Astrocyte of the spinal cord (primary cell): ENCODE results near the gene INO80E.

ENCODE experiments used
- DNase-seq: peaks from one replicate; pipeline ENCODE4 v3.0.0; 2011; ENCODE audit warnings: low read depth, low spot score
- H3K4me3 ChIP-seq: 2 replicates; pipeline ENCODE4 v1.5.1; 2011; ENCODE audit warnings: low read depth, mild to moderate bottlenecking, low read length, moderate library complexity
- in situ Hi-C: cut with HindIII; loops from 2 replicates; pipeline ENCODE4 v1.10.0; 2017; ENCODE audit warnings: low sequenced_read_pairs
- TF ChIP-seq, protein P1 (sequence below): IDR thresholded peaks from 2 replicates; pipeline ENCODE4 v1.5.1; 2012; ENCODE audit warnings: low read depth, mild to moderate bottlenecking, low read length, inconsistent platforms

INO80E gene

DNA sequence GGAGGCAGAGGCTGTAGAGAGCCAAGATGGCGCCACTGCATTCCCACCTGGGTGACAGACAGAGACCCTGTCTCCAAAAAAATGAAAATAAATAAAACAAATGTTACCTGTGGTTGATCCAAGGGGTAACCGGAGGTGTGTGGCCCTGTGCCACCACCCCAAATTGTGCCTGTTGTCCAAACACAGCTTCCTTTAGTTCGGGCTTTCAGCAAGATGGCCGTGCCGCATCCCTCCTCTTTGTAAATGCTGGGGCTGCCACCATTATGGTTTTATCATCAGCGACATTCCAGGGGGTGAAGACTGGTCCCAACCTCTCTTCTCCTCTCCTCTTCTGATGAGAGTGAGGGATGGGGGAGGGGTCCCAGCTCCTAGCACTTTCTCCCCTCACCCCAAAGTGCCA is 26.8 kb downstream of the INO80E start, which contains the start of gene C16orf92:
Gene C16orf92 (plus strand): TSS at position 312 of the 400 bp plus-strand sequence. CDS start 143 bp downstream, outside the sequence.
- no peak for DNase-seq
- in situ Hi-C loops = no loop called here
- TF ChIP-seq, protein P1, sequence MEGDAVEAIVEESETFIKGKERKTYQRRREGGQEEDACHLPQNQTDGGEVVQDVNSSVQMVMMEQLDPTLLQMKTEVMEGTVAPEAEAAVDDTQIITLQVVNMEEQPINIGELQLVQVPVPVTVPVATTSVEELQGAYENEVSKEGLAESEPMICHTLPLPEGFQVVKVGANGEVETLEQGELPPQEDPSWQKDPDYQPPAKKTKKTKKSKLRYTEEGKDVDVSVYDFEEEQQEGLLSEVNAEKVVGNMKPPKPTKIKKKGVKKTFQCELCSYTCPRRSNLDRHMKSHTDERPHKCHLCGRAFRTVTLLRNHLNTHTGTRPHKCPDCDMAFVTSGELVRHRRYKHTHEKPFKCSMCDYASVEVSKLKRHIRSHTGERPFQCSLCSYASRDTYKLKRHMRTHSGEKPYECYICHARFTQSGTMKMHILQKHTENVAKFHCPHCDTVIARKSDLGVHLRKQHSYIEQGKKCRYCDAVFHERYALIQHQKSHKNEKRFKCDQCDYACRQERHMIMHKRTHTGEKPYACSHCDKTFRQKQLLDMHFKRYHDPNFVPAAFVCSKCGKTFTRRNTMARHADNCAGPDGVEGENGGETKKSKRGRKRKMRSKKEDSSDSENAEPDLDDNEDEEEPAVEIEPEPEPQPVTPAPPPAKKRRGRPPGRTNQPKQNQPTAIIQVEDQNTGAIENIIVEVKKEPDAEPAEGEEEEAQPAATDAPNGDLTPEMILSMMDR = no peak
- H3K4me3 ChIP-seq = no peak within 1 kb of the TSS

DNA sequence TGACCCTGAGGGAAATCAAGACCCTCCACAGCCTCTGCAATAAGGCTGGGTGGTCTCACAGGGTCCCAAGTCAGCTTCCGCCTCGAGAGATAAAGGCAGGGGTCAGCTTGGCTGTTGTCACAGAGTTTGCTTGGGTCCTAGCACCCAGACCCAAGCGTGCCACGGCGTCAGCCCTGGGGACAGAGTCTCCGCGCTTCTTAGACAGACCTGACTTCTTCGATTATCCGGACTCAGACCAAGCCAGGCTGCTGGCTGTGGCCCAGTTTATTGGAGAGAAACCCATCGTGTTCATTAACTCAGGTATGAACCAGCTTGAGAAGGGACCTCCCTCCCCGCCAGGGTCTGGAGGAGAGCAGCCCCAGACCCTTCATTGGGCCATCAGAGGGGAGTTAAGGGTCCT is 27.5 kb downstream of the INO80E start:
- in situ Hi-C loops = no loop called here
- no peak for DNase-seq
- no peak overlapping the region for H3K4me3 ChIP-seq
- TF ChIP-seq, protein P1 = no peak

DNA sequence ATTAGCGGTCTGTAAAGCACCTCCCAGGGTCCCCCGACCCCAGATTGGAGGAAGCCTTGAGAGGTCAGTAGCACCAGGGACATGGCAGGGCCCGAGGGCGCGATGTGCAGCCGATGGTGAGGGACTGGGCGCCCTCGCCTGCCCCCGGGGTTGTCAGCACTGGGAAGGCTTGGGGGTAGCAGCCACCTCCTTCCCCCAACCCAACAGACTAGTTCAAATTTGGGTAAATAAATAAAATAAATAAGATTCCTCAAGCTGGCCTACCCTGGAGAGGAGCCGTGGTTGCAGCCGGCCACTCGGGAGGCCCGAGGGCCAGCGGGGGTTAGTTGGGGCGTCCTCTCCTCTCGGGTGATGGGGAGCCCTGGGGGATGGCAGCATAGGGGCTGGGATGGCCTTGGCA is 28.4 kb downstream of the INO80E start:
- in situ Hi-C loops = no loop called here
- DNase-seq = no peak
- H3K4me3 ChIP-seq = no peak overlapping the region
- TF ChIP-seq, protein P1 = no peak

DNA sequence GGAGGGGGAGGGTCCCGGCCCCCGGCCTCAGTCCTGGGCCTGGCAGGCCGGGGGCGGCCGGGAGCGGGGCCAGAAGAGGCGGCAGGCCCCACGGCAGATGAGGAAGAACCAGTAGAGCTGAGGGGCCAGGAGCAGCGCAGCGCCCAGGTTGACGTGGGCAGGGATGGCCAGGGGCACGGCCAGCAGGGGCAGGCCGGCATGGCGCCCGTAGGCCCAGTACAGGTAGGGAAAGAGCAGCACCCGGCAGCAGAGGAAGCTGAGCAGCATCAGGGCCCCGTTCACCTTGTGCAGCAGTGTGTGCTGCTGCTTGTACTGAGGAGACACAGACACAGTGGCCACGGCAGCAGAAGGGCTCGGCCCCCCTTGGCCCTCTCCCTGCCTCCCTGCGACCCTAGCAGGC is 29.1 kb downstream of the INO80E start:
- no peak overlapping the region for H3K4me3 ChIP-seq
- in situ Hi-C loops = no loop called here
- no peak for DNase-seq
- TF ChIP-seq, protein P1 = no peak

DNA sequence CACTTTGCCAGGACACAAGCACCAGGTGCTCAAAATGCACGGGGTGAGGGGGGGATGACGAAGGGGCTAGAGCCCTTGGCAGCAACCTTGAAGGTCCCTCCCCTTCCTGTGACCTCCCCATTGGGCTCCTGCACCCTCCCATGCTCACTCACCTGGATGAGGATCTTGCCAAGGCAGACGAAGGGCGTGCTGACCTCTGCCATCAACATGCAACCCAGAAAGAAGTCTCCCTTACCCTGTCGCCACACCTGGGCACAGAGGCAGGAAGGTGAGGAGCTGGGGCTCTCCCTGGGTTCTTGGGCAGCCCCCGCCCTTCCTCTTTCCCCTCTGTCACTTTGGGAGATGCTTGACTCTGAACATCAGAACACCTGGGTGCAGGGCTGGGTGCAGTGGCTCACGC is 29.5 kb downstream of the INO80E start:
- no peak for DNase-seq
- in situ Hi-C loops = no loop called here
- no peak overlapping the region for H3K4me3 ChIP-seq
- TF ChIP-seq, protein P1 = no peak

DNA sequence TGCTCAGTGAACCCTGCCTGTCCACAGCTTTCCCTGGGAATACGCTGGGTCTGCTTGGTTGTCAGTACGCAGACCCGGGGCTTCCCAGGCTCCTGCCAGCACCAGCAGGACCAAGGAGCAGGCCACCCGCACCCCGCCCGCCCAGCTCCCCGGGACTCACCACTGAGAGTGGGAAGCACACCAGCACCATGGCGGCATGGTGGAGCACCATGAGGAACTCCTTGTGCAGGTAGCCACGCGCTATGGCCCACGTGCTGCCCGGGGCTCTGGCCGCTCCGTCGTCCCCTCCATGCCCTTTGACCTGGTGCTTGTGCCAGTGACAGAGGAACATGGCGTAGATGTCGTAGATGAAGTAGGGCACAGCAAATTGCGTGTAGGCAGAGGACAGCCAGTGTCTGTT is 30.4 kb downstream of the INO80E start:
- DNase-seq = no peak
- in situ Hi-C loops = no loop called here
- TF ChIP-seq, protein P1 = no peak
- no peak overlapping the region for H3K4me3 ChIP-seq
